ENCODE data around the gene NDUFAF7.

GRCh38 chr2:37226863-37227262 lies 4.6 kb upstream of the NDUFAF7 start:
- TF ChIP-seq ESRRA (IDR thresholded peaks at IDR 0.05; ENCODE audit: low read length): no peak
- TF ChIP-seq RAD51 (IDR thresholded peaks at IDR 0.05): no peak
- TF ChIP-seq KLF5 (IDR thresholded peaks at IDR 0.05; ENCODE audit: partially characterized antibody): no peak
- no peak for TF ChIP-seq E2F4 (IDR thresholded peaks at IDR 0.05; ENCODE audit: low read depth, low read length)
